Karpas-422 (cell line): ENCODE measurements around the gene RPL10. TPM values are rescaled to one million over a fixed set of nuclear protein-coding genes. Genes with fewer than 3 reads are reported as not detected.

Experiments
- DNase-seq: peaks from one replicate; pipeline ENCODE4 v3.0.0-alpha.2; 2015
- H2AFZ ChIP-seq: fragments of 200-600 bp; sonication (generic); 2 replicates; pipeline ENCODE4 v1.6.1; 2014; ENCODE audit warnings: antibody characterized with exemption, low read length, mixed read lengths
- H3K27ac ChIP-seq: fragments of 200-600 bp; sonication (generic); 2 replicates; pipeline ENCODE4 v1.5.1; 2014; ENCODE audit warnings: mild to moderate bottlenecking, low read length, moderate library complexity
- H3K27me3 ChIP-seq: fragments of 200-600 bp; sonication (generic); 2 replicates; pipeline ENCODE4 v1.6.1; 2014; ENCODE audit warnings: low read length, mixed read lengths
- H3K36me3 ChIP-seq: fragments of 200-600 bp; sonication (generic); 2 replicates; pipeline ENCODE4 v1.6.1; 2014; ENCODE audit warnings: low read length, mixed read lengths; ENCODE audit not compliant: insufficient read depth
- H3K4me1 ChIP-seq: fragments of 200-600 bp; sonication (generic); 2 replicates; pipeline ENCODE4 v1.6.1; 2014; ENCODE audit warnings: mild to moderate bottlenecking, low read length, mixed read lengths
- H3K4me2 ChIP-seq: fragments of 200-600 bp; sonication (generic); 2 replicates; pipeline ENCODE4 v1.6.1; 2014; ENCODE audit warnings: low read length, low read depth, mild to moderate bottlenecking; ENCODE audit not compliant: poor library complexity, severe bottlenecking
- H3K4me3 ChIP-seq: fragments of 200-600 bp; sonication (generic); 2 replicates; pipeline ENCODE4 v1.5.1; 2014; ENCODE audit warnings: mild to moderate bottlenecking, antibody characterized with exemption, low read length, mixed read lengths
- H3K79me2 ChIP-seq: fragments of 200-600 bp; sonication (generic); 2 replicates; pipeline ENCODE4 v1.6.1; 2014; ENCODE audit warnings: mild to moderate bottlenecking, low read length, mixed read lengths
- H3K9ac ChIP-seq: fragments of 200-600 bp; sonication (generic); 2 replicates; pipeline ENCODE4 v1.6.0; 2014; ENCODE audit warnings: low read length
- H3K9me2 ChIP-seq: fragments of 200-600 bp; sonication (generic), shearing (Covaris generic); replicated peaks from 2 replicates; pipeline ENCODE4 v1.6.0; 2014; ENCODE audit warnings: mild to moderate bottlenecking, low read length, moderate library complexity; ENCODE audit not compliant: insufficient read depth
- H3K9me3 ChIP-seq: fragments of 300-700, 200-600 bp; sonication (generic); 2 replicates; pipeline ENCODE4 v1.6.1; 2014; ENCODE audit warnings: low read length, mixed read lengths
- H4K20me1 ChIP-seq: fragments of 200-600 bp; sonication (generic); 2 replicates; pipeline ENCODE4 v1.6.1; 2014; ENCODE audit warnings: mild to moderate bottlenecking, antibody characterized with exemption, low read length, low read depth; ENCODE audit not compliant: insufficient read depth
- small RNA-seq: library from RNA; depleted of rRNA; stranded (forward); fragments of <200 nt; gene quantifications from one replicate; pipeline ENCODE3, GENCODE V24; 2014
- total RNA-seq: library from RNA; depleted of rRNA; stranded (reverse); fragments of >200 nt; shearing (Covaris generic); gene quantifications from 2 replicates; pipeline ENCODE4 v1.2.3, GENCODE V29; 2014; ENCODE audit warnings: low replicate concordance; rRNA removed

Gene RPL10
- total RNA-seq, 1 experiment from 2014 or later = 4,432 TPM

DNA sequence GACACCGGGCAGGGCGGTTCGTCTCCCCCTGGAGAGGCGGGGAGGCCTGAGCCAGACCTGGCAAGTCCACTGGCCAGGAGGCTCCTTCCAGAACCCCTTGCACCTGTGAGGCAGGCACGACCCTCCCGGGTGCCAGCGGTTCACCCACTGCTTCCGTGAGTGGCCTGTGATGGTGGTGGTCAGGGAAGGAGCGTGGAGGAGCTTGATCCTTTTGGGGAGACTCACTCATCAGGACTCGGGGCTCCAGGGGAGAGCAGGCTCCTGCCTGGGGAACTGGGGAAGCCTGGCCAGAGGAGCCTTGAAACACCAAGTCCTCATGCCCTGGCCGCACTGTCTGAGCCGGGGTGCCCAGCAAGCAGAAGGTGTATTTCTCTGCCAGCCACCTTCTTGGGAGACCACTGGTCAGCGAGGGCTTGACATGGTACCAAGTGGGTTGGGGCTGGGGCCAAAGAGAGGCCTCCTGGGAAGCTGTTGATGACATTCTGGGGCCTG lies 46.6 kb downstream of the RPL10 start:
- Histone ChIP-seq H4K20me1 (no peaks in the 10 kb centered on the region), H3K36me3 (no peaks in the 10 kb centered on the region), H3K4me1 (peaks cover 13% of the 10 kb centered on the region), H3K79me2 (peaks cover 11% of the 10 kb centered on the region), H3K27ac (no peak overlapping the region), H3K9ac (peak overlapping the region; percentile 88), H3K27me3 (no peaks in the 10 kb centered on the region), H3K9me3 (no peaks in the 10 kb centered on the region), H3K9me2 (no peaks in the 10 kb centered on the region), H2AFZ (no peak overlapping the region), H3K4me3 (peak overlapping the region; percentile 75), H3K4me2 (peak overlapping the region; percentile 78)
- no peak for DNase-seq

DNA sequence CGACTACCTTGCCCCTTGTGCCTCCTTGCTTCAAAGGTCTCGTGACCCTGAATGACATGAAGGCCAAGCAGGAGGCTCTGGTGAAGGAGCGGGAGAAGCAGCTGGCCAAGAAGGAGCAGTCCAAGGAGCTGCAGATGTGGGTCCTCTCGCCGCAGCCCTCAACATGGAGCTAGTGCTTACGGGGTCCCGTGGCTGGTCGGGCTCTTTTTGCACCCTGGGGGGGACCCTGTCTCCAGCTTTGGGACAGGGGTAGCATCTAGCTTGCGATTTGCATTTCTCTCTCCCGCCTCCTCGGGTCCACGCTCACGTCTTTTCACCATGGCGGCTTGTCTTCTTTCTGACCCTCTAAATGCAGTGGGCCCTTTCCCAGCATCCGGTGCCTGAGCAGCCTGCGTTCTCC lies 47.6 kb downstream of the RPL10 start:
- Histone ChIP-seq H3K36me3 (no peaks in the 10 kb centered on the region), H3K27ac (no peak overlapping the region), H2AFZ (no peak overlapping the region), H4K20me1 (no peaks in the 10 kb centered on the region), H3K4me3 (no peak overlapping the region), H3K9me2 (no peaks in the 10 kb centered on the region), H3K27me3 (no peaks in the 10 kb centered on the region), H3K79me2 (peaks cover 11% of the 10 kb centered on the region), H3K9ac (no peak overlapping the region), H3K4me1 (peaks cover 13% of the 10 kb centered on the region), H3K4me2 (no peak overlapping the region), H3K9me3 (no peaks in the 10 kb centered on the region)
- DNase-seq = no peak

DNA sequence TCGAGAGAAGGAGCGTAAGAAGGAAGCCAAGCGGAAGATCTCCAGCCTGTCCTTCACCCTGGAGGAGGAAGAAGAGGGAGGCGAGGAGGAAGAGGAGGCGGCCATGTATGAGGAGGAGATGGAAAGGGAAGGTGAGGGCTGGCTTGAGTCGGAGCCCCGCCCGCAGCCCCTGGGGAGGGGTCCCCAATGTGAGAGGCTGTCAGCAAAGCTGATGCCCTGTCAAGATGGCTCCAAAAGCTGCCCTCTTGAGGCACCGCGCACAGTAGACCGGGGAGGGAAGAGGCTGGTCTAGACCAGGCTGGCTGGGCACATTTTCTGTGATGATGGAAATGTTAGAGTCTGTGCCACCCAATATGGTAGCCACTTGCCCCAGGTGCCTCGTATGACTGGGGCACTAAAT lies 48.3 kb downstream of the RPL10 start:
- Histone ChIP-seq H3K4me2 (no peak overlapping the region), H3K9ac (no peak overlapping the region), H3K9me3 (no peaks in the 10 kb centered on the region), H3K36me3 (no peaks in the 10 kb centered on the region), H2AFZ (no peak overlapping the region), H3K27me3 (no peaks in the 10 kb centered on the region), H3K4me1 (peaks cover 13% of the 10 kb centered on the region), H3K27ac (no peak overlapping the region), H3K4me3 (no peak overlapping the region), H3K9me2 (no peaks in the 10 kb centered on the region), H4K20me1 (no peaks in the 10 kb centered on the region), H3K79me2 (peaks cover 11% of the 10 kb centered on the region)
- DNase-seq = no peak

DNA sequence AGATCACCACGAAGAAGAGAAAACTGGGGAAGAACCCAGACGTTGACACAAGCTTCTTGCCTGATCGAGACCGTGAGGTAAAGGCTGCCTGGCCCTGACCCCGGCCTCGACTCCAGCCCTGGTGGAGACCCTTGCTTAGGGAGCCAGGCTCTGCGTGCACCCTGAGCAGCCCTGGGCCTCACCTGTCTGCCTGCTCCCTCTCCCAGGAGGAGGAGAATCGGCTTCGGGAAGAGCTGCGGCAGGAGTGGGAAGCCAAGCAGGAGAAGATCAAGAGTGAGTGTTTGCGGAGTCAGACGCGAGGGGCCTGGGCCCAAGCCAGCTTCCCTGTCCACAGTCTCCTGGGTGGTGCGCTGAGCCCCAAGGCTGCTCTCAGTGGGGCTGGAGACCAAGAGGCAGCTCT lies 50.3 kb downstream of the RPL10 start:
- Histone ChIP-seq H3K36me3 (no peaks in the 10 kb centered on the region), H3K4me1 (peaks cover 10% of the 10 kb centered on the region), H3K9me2 (no peaks in the 10 kb centered on the region), H2AFZ (no peak overlapping the region), H3K9ac (no peak overlapping the region), H3K27ac (no peak overlapping the region), H3K27me3 (no peaks in the 10 kb centered on the region), H3K4me2 (no peak overlapping the region), H3K9me3 (no peaks in the 10 kb centered on the region), H4K20me1 (no peaks in the 10 kb centered on the region), H3K4me3 (no peak overlapping the region), H3K79me2 (peaks cover 11% of the 10 kb centered on the region)
- DNase-seq = no peak

DNA sequence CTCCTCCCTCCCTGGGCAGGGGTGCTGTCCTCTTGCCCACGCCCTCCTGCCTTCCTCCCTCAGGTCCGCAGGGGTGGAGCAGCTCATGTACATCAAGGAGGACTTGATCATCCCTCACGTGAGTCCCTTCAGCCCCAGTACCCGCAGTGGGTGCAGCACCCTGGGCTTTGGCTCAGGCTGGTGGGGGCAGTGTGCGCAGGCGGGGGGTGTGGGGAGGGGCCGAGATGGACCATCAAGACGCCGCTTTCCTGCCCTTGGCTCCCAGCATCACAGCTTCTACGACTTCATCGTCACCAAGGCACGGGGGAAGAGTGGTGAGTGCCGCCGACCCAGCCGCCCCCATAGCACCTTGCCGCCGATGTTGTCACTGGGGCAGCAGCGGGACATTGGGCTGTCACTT lies 51.4 kb downstream of the RPL10 start:
- Histone ChIP-seq H3K9me2 (no peaks in the 10 kb centered on the region), H3K4me2 (no peak overlapping the region), H3K27ac (no peak overlapping the region), H3K36me3 (no peaks in the 10 kb centered on the region), H2AFZ (no peak overlapping the region), H3K9ac (no peak overlapping the region), H3K4me3 (no peak overlapping the region), H3K79me2 (peaks cover 7% of the 10 kb centered on the region), H3K4me1 (peaks cover 7% of the 10 kb centered on the region), H3K27me3 (no peaks in the 10 kb centered on the region), H3K9me3 (no peaks in the 10 kb centered on the region), H4K20me1 (no peaks in the 10 kb centered on the region)
- no peak for DNase-seq

DNA sequence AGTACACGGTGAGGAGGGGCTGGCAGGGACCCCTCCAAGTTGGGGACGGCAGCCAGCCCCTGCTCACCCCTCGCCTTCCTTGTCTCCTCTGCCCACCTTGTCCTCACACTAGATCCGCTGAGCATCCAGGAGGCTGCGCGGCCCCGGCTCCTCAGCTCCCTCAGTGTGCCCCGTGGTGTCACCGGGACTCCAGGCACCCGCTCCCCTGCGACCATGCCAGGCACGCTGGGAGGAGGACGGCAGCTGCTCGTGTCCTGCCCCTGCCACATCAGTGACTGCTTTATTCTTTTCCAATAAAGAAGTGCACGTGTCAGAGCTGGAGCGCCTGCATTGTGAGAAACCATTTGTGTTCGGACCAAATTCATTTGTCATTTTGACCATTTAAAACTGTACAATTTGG lies 52.1 kb downstream of the RPL10 start:
- Histone ChIP-seq H4K20me1 (no peaks in the 10 kb centered on the region), H3K27me3 (no peaks in the 10 kb centered on the region), H3K9ac (no peak overlapping the region), H3K4me2 (no peak overlapping the region), H3K79me2 (peaks cover under 1% of the 10 kb centered on the region; the same call in 1 of the 2 replicates), H3K4me1 (no peaks in the 10 kb centered on the region; the same call in 1 of the 2 replicates), H3K27ac (no peak overlapping the region), H3K9me2 (no peaks in the 10 kb centered on the region), H3K4me3 (no peak overlapping the region), H2AFZ (no peak overlapping the region), H3K9me3 (no peaks in the 10 kb centered on the region), H3K36me3 (no peaks in the 10 kb centered on the region)
- DNase-seq = no peak

Small RNAs within 50 kb of the gene (small RNA-seq; reads per million reads assigned to genes)
- gene MIR6858 (not detected), gene SNORA70 (not detected)

Other genes with a start within 250 kb of the RPL10 start
- gene OPN1MW, start 215.8 kb upstream of the RPL10 start, total RNA-seq = not detected in 2 replicates
- not detected in 2 replicates for gene OPN1MW2, start 178.6 kb upstream of the RPL10 start, total RNA-seq
- gene OPN1MW3, start 140.8 kb upstream of the RPL10 start, total RNA-seq = not detected in 2 replicates
- gene TEX28, start 103.3 kb upstream of the RPL10 start, total RNA-seq = not detected in 2 replicates
- gene TKTL1, start 102.6 kb upstream of the RPL10 start, total RNA-seq = not detected in 2 replicates
- gene FLNA, start 23.7 kb upstream of the RPL10 start, total RNA-seq = 46.3 and 89.6 TPM in 2 replicates
- 19.5 and 20.7 TPM in 2 replicates for gene EMD, start 19.1 kb upstream of the RPL10 start, total RNA-seq
- gene DNASE1L1, start 10.9 kb downstream of the RPL10 start, total RNA-seq = 17.6 and 30.8 TPM in 2 replicates
- gene TAFAZZIN, start 13.2 kb downstream of the RPL10 start, total RNA-seq = 22.1 and 39.0 TPM in 2 replicates
- 40.0 and 46.6 TPM in 2 replicates for gene ATP6AP1, start 30.3 kb downstream of the RPL10 start, total RNA-seq
- gene GDI1, start 38.8 kb downstream of the RPL10 start, total RNA-seq = 52.7 and 88.3 TPM in 2 replicates
- gene FAM50A, start 45.8 kb downstream of the RPL10 start, total RNA-seq = 18.9 and 49.5 TPM in 2 replicates
- gene PLXNA3, start 59.9 kb downstream of the RPL10 start, total RNA-seq = 7.2 and 15.8 TPM in 2 replicates
- gene LAGE3, start 80.9 kb downstream of the RPL10 start, total RNA-seq = 51.8 and 73.5 TPM in 2 replicates
- 30.4 and 52.2 TPM in 2 replicates for gene UBL4A, start 88.2 kb downstream of the RPL10 start, total RNA-seq
- gene SLC10A3, start 92.3 kb downstream of the RPL10 start, total RNA-seq = 30.5 and 32.1 TPM in 2 replicates
- 14.0 and 36.4 TPM in 2 replicates for gene FAM3A, start 117.9 kb downstream of the RPL10 start, total RNA-seq
- 24.3 and 36.1 TPM in 2 replicates for gene G6PD, start 148.5 kb downstream of the RPL10 start, total RNA-seq
- 8.1 and 14.3 TPM in 2 replicates for gene IKBKG, start 149.2 kb downstream of the RPL10 start, total RNA-seq
- not detected in 2 replicates for gene CTAG1A, start 186.8 kb downstream of the RPL10 start, total RNA-seq
- not detected in 2 replicates for gene CTAG1B, start 220.9 kb downstream of the RPL10 start, total RNA-seq